MM.1S (cell line): ENCODE measurements around the gene TAS1R2.

Experiments used
- EZH2 ChIP-seq: fragments of 300-600 bp; sonication (generic); optimal IDR thresholded peaks from 2 replicates; pipeline ENCODE3; 2017; ENCODE audit warnings: low read depth, mild to moderate bottlenecking, antibody characterized with exemption, low read length, mixed read lengths
- EZH2phosphoT487 ChIP-seq: fragments of 300-600 bp; sonication (generic); IDR thresholded peaks from 2 replicates; pipeline ENCODE4 v1.6.1; 2018; ENCODE audit warnings: antibody characterized with exemption, low read length
- TF ChIP-seq, protein P1 (sequence below): fragments of 300-600 bp; sonication (generic); IDR thresholded peaks from 2 replicates; pipeline ENCODE4 v1.5.1; 2016; ENCODE audit warnings: antibody characterized with exemption, low read length, mixed read lengths

GRCh38 chr1:18808550-18808949 is 50.9 kb downstream of the TAS1R2 start:
- TF ChIP-seq EZH2phosphoT487 (no peak), EZH2 (no peak)
- TF ChIP-seq, protein P1, sequence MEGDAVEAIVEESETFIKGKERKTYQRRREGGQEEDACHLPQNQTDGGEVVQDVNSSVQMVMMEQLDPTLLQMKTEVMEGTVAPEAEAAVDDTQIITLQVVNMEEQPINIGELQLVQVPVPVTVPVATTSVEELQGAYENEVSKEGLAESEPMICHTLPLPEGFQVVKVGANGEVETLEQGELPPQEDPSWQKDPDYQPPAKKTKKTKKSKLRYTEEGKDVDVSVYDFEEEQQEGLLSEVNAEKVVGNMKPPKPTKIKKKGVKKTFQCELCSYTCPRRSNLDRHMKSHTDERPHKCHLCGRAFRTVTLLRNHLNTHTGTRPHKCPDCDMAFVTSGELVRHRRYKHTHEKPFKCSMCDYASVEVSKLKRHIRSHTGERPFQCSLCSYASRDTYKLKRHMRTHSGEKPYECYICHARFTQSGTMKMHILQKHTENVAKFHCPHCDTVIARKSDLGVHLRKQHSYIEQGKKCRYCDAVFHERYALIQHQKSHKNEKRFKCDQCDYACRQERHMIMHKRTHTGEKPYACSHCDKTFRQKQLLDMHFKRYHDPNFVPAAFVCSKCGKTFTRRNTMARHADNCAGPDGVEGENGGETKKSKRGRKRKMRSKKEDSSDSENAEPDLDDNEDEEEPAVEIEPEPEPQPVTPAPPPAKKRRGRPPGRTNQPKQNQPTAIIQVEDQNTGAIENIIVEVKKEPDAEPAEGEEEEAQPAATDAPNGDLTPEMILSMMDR = no peak
